Measurements from ENCODE around the gene DYNLRB2.

The DYNLRB2 gene

DNA sequence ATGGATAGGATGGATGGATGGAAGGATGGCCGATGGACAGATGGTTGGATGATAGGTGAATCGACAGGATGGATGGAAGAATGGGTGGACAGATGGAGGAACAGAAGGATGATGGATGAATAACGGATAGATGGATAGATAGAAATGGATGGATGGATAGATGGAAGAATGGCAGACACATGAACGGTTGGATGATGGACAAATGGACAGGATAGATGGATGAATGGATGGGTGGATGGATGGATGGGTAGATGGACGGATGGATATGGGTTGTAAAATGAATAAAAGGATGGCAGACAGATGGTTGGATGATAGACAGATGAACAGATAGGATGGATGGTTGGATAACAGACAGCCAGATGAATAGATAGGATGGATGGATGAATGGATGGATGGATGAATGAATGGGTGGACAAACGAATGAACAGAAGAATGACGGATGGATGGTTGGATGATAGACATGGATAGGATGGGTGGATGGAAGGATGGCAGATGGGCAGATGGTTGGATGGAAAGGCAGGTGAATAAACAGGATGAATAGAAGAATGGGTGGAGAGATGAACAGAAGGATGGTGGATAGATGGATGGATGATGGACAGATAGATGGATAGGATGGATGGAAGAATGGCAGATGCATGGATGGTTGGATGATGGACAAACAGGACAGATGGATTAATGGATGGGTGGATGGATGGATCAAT, 55.9 kb downstream of the DYNLRB2 start:
- Histone ChIP-seq H3K79me2 (ENCODE audit: insufficient read depth, low read length) (no peaks in the 10 kb centered on the region), H3K9me3 (ENCODE audit: insufficient read depth, low read depth, low read length) (no peaks in the 10 kb centered on the region; the same call in 1 of the 2 replicates), H3F3A (ENCODE audit: low read depth) (no peaks in the 10 kb centered on the region), H3K4me2 (ENCODE audit: low read depth, low read length, poor library complexity, severe bottlenecking) (no peak overlapping the region), H3K27me3 (ENCODE audit: insufficient read depth, low read length, poor library complexity, severe bottlenecking) (no peaks in the 10 kb centered on the region), H2AFZ (ENCODE audit: low read length) (no peak overlapping the region), H3K4me3 (ENCODE audit: low read length, poor library complexity, severe bottlenecking) (no peak overlapping the region), H3K4me1 (ENCODE audit: insufficient read depth, low read length, poor library complexity, severe bottlenecking) (peaks cover 9% of the 10 kb centered on the region), H4K20me1 (ENCODE audit: insufficient read depth, low read length, poor library complexity, severe bottlenecking) (no peaks in the 10 kb centered on the region), H3K36me3 (ENCODE audit: insufficient read depth, low read length) (peaks cover 9% of the 10 kb centered on the region; the same call in 1 of the 2 replicates), H3K9me2 (replicated peaks; ENCODE audit: low read depth, low read length) (no peaks in the 10 kb centered on the region), H3K9ac (ENCODE audit: low read depth, low read length, poor library complexity, severe bottlenecking) (no peak overlapping the region)
- TF ChIP-seq CTCF (conservative IDR thresholded peaks at IDR 0.05; ENCODE audit: low read length), result no peak
- TF ChIP-seq EZH2phosphoT487 (IDR thresholded peaks at IDR 0.05; ENCODE audit: borderline replicate concordance), result no peak

DNA sequence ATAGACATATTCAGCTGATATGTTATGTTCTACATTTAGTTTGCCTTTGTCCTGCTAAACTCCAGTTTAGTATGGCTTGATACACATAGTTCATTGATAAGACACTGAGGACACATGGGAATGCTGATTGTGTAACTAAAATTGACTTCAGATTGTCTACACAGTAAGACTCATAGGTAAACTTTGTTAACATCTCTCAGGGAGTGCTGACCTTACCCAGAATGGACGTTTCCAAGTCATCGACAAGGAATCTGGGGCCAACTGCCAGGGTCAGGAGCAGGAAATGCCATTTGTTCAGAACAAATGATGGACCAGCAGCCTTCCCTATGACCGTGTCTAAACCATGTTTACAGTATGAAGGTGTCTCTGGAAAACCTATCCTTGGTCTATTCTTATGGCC, 58.7 kb downstream of the DYNLRB2 start:
- Histone ChIP-seq H3K27me3 (ENCODE audit: insufficient read depth, low read length, poor library complexity, severe bottlenecking) (no peaks in the 10 kb centered on the region), H3K79me2 (ENCODE audit: insufficient read depth, low read length) (no peaks in the 10 kb centered on the region), H3K9me3 (ENCODE audit: insufficient read depth, low read depth, low read length) (no peaks in the 10 kb centered on the region), H3K36me3 (ENCODE audit: insufficient read depth, low read length) (peaks cover 16% of the 10 kb centered on the region; the same call in 1 of the 2 replicates), H3K4me3 (ENCODE audit: low read length, poor library complexity, severe bottlenecking) (no peak overlapping the region), H4K20me1 (ENCODE audit: insufficient read depth, low read length, poor library complexity, severe bottlenecking) (no peaks in the 10 kb centered on the region), H3K9ac (ENCODE audit: low read depth, low read length, poor library complexity, severe bottlenecking) (no peak overlapping the region), H3K4me2 (ENCODE audit: low read depth, low read length, poor library complexity, severe bottlenecking) (no peak overlapping the region), H3F3A (ENCODE audit: low read depth) (no peaks in the 10 kb centered on the region), H3K9me2 (replicated peaks; ENCODE audit: low read depth, low read length) (no peaks in the 10 kb centered on the region), H2AFZ (ENCODE audit: low read length) (no peak overlapping the region), H3K4me1 (ENCODE audit: insufficient read depth, low read length, poor library complexity, severe bottlenecking) (no peaks in the 10 kb centered on the region)
- TF ChIP-seq CTCF (conservative IDR thresholded peaks at IDR 0.05; ENCODE audit: low read length), result no peak
- no peak for TF ChIP-seq EZH2phosphoT487 (IDR thresholded peaks at IDR 0.05; ENCODE audit: borderline replicate concordance)
